ENCODE data around the gene FCER1G. TPM values are rescaled to one million over a fixed set of nuclear protein-coding genes. Genes with fewer than 3 reads are reported as not detected.

The FCER1G gene
- total and polyA plus RNA-seq, 2 donors (not counting 3 experiments of a cell fraction or from before 2014, with no cell fraction given) = 1.1 to 1.6 TPM

DNA sequence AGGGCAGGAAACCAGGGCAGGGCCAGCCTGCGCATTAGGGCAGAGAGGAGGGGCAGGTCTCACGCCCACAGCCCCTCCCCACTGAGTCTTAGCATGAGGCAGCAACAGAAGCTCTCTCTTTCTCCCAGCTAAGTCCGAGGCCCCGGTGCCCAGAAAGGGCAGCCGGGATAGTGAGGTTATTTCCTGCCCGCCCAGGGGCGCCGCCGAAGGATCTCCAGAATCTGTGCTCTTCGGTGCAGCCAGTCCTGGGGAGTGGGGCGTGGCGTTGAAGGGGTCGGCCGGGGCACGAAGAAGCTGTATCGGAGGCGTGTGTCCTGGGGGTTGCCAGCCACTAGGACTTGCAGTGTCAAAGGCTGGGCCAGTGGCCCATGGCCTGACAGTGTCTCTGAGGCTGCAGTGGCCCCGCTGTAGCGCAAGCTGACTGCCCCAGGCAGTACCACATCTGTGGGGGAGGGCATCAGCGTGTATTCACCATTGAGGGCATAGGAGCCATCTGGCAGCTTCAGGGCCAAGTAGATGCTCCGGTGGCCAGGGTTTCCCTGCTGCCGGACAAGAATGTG, 24.1 kb upstream of the FCER1G start:
- intact Hi-C loops (cut with micrococcal nuclease) = loop anchor here (1.0 kb wide), 1 partner anchor 21 kb away; no protein-coding TSS in a partner anchor
- Histone ChIP-seq H3K9ac (replicated peaks; ENCODE audit: extremely low read depth, insufficient read depth, low read length) (no peak overlapping the region), H3K4me2 (ENCODE audit: insufficient read depth, low read length) (no peak overlapping the region), H3K27me3 (ENCODE audit: control insufficient read depth in 2 of 2, insufficient read depth in 2 of 2, low read length in 2 of 2) (no peaks in the 10 kb centered on the region), H3K79me2 (ENCODE audit: control insufficient read depth, insufficient read depth, low read length) (peaks cover 7% of the 10 kb centered on the region), H4K20me1 (replicated peaks; ENCODE audit: control insufficient read depth, extremely low read depth, insufficient read depth, low read length) (no peaks in the 10 kb centered on the region), H3K4me1 (ENCODE audit: control insufficient read depth, extremely low read depth, insufficient read depth, low read length) (peaks cover 14% of the 10 kb centered on the region), H3K9me1 (replicated peaks; ENCODE audit: control insufficient read depth, extremely low read depth, insufficient read depth, low read length) (no peaks in the 10 kb centered on the region), H3K4me3 (replicated peaks in 1 of 3; ENCODE audit: insufficient read depth in 1 of 3, low read depth in 1 of 3, low read length in 3 of 3) (no peak overlapping the region), H2AFZ (ENCODE audit: low read depth, low read length) (no peak overlapping the region), H3K9me3 (replicated peaks; ENCODE audit: control insufficient read depth, insufficient read depth, low read length) (no peaks in the 10 kb centered on the region), H3K27ac (ENCODE audit: insufficient read depth, low read depth, low read length) (no peak overlapping the region), H3K36me3 (ENCODE audit: control insufficient read depth in 2 of 2, extremely low read depth in 1 of 2, insufficient read depth in 2 of 2, low read length in 2 of 2) (peaks cover 3% of the 10 kb centered on the region in 2 experiments)
- CTCF ChIA-PET = interaction anchor here (1.0 to 6.2 kb wide), 11 partner anchors 8 to 191 kb away, joined by 3 to 54 read pairs (median 8); partner anchors contain the start of genes NDUFS2, PPOX and TOMM40L
- FAIRE-seq = no peak
- dilution Hi-C loops (cut with MboI; ENCODE audit: extremely low pct_ligation_motif_present, low sequenced_read_pairs) = no loop called here
- POLR2A ChIA-PET = interaction anchor here (0.5 to 1.0 kb wide), 2 partner anchors 25 to 183 kb away, joined by 3 to 6 read pairs; partner anchors contain the start of gene PPOX
- no TSS peak for BruUV-seq (replicated peaks)
- no peak for DNase-seq (ENCODE audit: low read depth, low spot score)
- TF ChIP-seq JUN (IDR thresholded peaks at IDR 0.05; ENCODE audit: borderline replicate concordance, insufficient read depth, insufficient read length, low read depth) = no peak
- TF ChIP-seq MYC (IDR thresholded peaks at IDR 0.05; ENCODE audit: low read depth, low read length) = no peak
- TF ChIP-seq EZH2 (IDR thresholded peaks at IDR 0.05; ENCODE audit: borderline replicate concordance, low read depth, low read length, severe bottlenecking) = no peak
- TF ChIP-seq, protein P1, sequence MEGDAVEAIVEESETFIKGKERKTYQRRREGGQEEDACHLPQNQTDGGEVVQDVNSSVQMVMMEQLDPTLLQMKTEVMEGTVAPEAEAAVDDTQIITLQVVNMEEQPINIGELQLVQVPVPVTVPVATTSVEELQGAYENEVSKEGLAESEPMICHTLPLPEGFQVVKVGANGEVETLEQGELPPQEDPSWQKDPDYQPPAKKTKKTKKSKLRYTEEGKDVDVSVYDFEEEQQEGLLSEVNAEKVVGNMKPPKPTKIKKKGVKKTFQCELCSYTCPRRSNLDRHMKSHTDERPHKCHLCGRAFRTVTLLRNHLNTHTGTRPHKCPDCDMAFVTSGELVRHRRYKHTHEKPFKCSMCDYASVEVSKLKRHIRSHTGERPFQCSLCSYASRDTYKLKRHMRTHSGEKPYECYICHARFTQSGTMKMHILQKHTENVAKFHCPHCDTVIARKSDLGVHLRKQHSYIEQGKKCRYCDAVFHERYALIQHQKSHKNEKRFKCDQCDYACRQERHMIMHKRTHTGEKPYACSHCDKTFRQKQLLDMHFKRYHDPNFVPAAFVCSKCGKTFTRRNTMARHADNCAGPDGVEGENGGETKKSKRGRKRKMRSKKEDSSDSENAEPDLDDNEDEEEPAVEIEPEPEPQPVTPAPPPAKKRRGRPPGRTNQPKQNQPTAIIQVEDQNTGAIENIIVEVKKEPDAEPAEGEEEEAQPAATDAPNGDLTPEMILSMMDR (IDR thresholded peaks at IDR 0.05; ENCODE audit: extremely low read depth in 1 of 2, insufficient read depth in 1 of 2, low read depth in 1 of 2, low read length in 2 of 2) = no peak
- TF ChIP-seq, protein P2, sequence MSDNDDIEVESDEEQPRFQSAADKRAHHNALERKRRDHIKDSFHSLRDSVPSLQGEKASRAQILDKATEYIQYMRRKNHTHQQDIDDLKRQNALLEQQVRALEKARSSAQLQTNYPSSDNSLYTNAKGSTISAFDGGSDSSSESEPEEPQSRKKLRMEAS (IDR thresholded peaks at IDR 0.05; ENCODE audit: insufficient read depth, insufficient read length) = no peak
- no peak for TF ChIP-seq FOS (IDR thresholded peaks at IDR 0.05; ENCODE audit: borderline replicate concordance, insufficient read depth, low read length)
- no peak for TF ChIP-seq POLR2AphosphoS5 (IDR thresholded peaks at IDR 0.05; ENCODE audit: insufficient read depth, low read depth, low read length)
- TF ChIP-seq POLR2A (IDR thresholded peaks at IDR 0.05; ENCODE audit: low read depth, low read length) = no peak
- TF ChIP-seq GATA2 (IDR thresholded peaks at IDR 0.05; ENCODE audit: insufficient read depth, insufficient read length, low read depth, low read length) = no peak

All from endothelial cell of umbilical vein (primary cell).